ENCODE measurements around the gene PITRM1.

DNA sequence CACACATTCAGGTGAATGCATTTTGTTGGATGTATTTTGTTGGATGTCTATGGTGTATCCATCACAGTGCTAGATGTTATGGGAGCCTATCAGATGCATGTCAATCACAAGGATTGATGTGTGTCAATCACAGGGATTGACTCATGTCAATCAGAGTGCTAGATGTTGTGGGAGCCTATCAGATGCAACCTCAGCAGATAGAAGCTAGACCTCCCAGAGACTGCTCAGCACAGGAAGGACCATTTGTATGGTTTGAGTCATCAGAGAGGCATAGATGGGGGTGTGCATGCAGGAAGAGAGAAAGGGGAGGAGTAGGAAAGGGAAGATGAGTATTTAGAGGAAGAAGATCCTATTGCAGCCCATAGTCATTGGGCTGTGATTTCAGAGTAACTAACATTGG is 48.3 kb upstream of the PITRM1 start:
- TF ChIP-seq POLR2A (IDR thresholded peaks at IDR 0.05) (no peak), POLR2AphosphoS5 (IDR thresholded peaks at IDR 0.05) (no peak)
- TF ChIP-seq, protein P1, sequence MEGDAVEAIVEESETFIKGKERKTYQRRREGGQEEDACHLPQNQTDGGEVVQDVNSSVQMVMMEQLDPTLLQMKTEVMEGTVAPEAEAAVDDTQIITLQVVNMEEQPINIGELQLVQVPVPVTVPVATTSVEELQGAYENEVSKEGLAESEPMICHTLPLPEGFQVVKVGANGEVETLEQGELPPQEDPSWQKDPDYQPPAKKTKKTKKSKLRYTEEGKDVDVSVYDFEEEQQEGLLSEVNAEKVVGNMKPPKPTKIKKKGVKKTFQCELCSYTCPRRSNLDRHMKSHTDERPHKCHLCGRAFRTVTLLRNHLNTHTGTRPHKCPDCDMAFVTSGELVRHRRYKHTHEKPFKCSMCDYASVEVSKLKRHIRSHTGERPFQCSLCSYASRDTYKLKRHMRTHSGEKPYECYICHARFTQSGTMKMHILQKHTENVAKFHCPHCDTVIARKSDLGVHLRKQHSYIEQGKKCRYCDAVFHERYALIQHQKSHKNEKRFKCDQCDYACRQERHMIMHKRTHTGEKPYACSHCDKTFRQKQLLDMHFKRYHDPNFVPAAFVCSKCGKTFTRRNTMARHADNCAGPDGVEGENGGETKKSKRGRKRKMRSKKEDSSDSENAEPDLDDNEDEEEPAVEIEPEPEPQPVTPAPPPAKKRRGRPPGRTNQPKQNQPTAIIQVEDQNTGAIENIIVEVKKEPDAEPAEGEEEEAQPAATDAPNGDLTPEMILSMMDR (IDR thresholded peaks at IDR 0.05), result no peak
